Activated CD4-positive, alpha-beta T cell treated with anti-CD3 and anti-CD28 coated beads, Interleukin-2, Interleukin-6, amounts not matched to agents 100 ng/mL and 50 ng/mL, durations not matched to agents 16 hours and 8 hours (primary cell): Measurements from ENCODE around the gene PLEKHA8.

ENCODE experiments used
- DNase-seq: peaks from one replicate; pipeline ENCODE4 v3.0.0-alpha.2; 2020

PLEKHA8 gene

DNA sequence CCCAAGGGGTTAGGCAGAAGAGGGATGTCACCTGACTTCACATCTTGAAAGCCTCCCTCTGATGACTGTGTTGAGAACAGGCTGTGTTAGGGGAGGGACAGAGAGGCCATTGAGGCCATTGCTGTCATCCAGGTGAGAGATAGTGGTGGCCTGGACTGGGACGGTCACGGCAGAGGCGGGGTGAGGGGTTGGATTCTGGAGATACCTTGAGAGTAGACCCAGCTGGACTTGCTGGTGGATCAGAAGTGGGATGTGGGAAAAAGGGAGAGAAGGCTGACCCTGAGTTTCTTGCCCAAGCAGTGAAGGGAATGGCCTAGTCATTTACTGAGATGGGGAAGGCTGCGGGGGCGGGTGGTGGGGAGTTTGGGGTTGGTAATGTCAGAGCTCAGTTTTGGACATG is 120.2 kb downstream of the PLEKHA8 start:
- no peak for DNase-seq

DNA sequence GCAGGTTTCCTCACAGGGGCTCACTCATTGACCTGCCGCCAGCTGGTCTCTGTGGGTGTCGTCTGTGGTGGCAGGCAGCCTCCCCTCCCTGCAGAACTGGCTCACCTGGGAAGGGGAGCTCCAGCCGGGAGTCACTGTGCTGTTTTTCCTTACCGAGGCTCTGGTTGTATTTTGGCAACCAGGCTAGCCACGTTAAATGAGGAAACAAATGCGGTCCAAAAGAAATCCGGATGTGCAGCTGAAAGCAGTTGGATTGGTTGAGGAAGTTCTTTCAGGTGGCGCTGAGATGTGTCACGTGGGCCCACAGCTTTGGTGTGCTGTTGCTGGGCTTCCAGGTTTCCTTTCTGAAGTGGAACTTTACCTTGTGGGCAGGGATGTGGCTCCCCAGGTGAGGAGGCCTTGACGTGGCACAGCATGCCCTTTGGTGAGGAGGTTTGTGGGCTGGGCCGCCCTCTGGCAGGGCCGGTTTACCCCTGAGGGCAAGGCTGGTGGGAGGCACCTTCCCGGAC is 120.8 kb downstream of the PLEKHA8 start:
- no peak for DNase-seq

DNA sequence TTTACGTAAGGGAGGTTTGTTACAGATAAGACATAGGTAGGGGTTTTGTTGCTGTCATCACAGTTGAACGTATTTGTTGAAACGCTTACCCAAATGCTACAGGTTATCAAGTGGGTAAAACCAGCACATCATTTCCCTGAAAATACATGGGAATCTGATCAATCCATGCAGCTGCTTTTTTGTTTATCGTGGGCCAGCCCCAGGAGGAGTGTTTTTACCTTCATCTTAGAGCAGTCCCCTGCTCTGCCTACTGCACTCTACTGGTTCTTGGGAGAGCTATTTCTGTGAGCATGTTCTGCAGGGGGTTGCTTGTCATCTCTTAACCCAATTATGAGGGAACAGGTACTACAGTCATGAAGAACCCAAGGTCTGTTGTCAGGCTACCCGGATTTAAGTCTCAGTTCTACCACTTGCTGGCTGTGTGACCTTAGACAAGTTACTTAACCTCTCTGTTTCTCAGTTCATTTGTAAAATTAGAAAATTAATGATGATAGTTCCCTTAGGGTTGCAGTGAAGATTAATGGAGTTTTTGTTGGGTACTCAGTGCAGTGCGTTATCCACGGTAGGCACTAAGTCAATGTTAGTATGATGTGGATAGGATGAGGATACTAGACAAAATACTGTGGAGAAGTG is 121.5 kb downstream of the PLEKHA8 start:
- no peak for DNase-seq

DNA sequence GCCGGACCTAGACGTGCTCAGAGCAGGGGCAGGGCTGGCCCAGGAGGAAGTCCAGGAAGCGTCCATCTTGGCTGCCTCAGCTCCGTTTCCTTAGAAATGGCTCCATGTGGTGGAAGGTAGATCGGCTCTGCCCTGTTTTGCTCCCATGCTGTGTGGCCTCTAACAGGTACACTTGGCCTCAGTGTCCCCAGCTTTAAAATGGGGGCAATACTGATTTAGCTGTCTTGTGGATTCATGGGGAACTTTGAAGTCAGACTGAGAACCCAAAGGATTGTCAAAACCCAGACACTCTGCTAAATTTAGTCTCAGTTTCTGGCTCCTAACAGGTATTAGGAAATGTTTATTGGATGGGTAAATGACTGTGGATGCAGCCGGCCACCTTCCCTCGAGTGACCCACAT is 122.5 kb downstream of the PLEKHA8 start:
- DNase-seq: no peak

DNA sequence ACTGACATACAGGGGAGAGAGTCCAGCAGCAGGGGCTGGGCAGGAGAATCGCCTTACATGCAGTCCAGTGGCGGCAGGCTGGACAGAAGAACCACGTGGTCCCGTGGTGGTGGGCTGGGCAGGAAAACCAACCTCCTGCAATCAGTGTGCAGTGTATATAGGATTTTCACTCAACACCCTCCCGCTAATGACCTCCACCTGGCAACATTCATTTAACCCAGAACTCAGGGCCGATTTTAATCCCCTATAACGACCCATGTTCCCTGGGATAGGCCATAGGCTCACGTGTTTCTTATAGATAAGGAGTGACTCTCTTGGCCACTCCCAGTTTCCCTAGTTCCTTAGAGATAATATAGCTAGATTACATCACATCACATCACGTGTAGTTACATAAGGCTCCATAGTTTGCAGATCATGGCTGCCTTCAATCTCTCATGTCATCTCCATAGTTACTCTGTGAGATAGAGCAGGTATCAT is 125.9 kb downstream of the PLEKHA8 start:
- DNase-seq: no peak

DNA sequence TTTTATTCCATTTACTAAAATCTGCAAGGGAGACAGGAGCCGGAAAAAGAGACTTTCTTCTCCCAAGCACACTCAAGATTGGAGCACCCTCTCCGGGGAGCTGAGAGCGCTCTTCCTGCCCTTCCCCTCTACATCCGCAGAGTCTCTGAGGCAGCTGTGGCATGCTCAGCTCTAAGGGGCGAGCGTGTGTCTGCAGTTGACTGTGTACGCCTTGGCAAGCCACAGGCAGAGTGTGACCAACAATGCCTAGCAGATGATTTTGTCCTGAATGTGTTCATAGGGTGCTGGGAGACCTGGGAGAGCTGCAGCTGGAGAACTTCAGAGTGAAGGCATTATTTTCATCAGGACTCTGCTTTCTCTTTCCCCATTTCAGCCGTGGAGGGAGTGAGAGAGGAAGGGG is 127.3 kb downstream of the PLEKHA8 start:
- no peak for DNase-seq

DNA sequence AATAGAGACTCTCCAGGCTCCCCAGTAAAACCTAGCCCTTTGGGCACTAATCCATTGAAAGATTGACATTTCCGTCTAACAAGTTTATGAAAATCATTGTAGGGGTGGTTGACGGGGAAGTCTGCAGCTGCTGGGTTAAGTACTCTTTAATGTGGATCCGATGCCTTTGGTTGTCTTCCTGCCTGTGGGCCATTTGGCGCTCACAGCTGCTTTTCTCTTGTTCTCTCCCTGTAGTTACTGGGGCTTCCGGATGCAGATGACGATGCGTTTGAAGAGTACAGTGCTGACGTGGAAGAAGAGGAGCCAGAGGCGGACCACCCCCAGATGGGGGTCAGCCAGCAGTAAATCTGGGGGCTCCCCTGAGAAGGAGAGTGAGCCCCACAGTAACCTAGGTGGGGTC is 129.0 kb downstream of the PLEKHA8 start:
- no peak for DNase-seq

DNA sequence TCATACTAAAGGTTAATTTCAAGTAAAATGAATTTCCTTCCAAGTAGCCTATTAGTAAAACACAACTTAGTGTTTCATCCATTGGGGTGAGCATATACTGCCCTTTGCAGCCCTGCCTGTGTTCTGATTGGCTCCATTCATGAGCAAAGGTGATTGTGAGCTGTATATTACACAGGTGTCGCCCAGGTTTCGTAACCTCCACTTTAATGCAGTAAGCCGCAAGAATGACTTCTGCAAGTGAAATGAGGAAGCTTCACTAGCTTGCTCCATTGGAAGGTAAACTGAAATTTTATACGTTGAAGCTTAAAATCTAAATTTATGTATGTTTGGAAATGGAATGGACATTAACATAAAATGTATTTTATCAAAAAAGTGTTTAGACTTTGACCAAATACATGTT is 131.0 kb downstream of the PLEKHA8 start:
- no peak for DNase-seq

DNA sequence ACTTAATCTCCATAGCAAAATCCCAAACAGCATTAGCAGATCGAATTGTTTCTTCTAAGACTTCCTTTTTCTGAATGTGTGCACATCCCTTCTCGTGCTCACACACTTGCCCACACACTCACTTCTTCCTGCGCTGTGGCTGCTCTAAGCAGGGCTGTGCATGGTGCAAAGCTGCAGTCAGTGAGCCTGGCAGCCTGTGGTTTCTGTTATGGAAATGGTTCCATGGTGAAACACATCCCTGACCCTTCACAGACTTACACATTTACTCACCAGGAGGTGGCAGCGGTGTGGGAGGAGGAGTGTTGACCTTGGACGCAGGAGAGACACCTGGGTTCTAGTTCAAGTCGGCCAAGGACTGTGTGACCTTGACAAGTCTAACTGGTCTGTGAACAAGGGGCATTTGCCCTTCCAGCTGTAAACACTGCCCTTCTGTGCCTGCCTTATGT is 131.5 kb downstream of the PLEKHA8 start:
- peak; percentile 53 for DNase-seq

DNA sequence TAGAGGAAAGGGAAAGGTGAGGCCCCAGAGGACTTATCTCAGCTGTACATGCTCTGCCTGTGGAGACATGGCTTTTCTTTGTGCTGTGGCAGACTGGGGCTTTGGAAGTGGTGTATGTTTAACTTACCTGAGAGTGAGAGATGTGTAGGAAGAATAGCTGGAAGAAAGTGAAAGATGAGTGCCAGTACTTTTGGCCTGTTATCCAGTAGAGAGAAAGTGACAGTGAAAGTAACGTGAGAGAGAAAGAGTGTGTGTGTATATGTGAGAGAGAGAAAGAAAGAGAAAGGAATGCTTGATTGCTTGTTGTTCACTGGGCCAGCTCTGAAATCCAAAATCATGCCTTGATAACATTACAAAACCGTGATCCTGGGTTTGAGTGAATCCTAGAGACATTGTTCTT is 132.1 kb downstream of the PLEKHA8 start:
- no peak for DNase-seq

DNA sequence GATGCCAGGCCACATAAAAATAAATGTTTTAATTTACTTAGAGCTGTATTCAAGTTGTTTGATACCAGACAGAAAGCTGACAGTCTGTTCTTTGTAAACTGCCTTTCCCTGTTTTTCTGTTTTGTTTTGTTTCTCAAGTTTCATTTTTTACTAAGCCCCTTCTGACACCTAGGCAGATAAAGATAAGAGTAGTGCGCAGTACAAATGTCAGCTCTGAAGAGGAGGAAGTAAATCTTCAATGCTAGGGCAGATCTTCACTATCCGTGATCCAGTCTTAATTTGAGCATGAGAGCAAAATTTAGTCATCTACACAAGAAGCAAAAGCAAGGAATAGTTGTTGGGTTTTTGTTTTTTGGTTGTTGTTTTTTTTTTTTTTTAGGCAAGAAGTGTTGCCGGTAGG is 133.9 kb downstream of the PLEKHA8 start:
- no peak for DNase-seq

DNA sequence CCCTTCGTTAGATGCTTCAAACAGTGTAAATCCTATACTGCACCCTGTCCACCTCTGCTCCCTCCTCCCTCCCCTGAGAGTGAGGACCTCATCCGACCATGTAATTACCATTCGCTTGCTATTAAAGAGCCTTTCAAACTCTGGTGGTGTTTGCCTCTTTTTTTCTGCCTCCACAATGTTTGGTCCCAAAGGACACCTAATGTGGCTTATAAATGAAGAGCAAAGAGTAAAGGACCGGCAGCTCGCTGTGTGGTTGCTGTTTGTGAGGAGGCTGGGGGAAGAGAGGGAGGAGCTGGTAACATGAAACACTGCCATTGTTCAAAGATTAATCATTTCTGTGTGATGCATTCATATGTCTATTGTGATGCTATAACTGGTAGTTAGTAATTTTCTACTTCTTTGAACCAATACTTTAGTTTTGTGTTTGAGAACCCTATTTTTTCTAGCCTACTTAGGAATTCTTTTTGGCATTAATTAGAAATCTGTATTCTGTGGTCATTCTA is 134.5 kb downstream of the PLEKHA8 start:
- peak; percentile 32 for DNase-seq

DNA sequence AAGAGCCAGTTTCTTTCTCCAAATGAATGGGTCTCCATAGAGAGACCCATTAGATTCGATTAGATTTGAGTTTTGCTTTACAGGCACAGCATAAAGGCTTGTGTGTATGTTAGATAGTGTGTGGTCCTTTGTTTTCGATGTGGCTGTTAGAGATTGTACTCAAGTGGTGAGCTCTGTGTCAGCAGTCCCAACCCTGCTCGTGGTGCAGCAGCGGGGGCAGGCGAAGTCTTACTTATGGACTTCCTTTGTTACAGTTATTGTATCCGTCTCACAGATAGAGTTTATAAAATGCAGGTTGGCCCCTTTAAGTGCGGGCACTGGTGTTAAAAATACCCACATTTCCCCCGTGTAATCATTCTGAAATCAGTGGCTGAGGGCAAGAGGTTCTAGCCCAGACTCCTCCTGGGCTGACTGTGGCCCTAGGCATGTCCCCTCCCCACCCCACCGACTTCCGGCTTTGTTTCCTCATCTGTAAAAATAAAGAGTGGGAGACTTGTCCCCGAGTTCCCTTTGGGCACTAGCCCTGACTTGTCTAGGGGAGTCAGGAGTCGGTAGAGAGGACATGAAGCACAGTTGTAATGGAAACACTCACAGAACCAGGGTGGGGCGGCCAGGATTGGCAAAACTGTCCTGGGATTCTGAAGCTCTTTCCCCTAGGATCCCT is 135.2 kb downstream of the PLEKHA8 start:
- peak; percentile 51 for DNase-seq

DNA sequence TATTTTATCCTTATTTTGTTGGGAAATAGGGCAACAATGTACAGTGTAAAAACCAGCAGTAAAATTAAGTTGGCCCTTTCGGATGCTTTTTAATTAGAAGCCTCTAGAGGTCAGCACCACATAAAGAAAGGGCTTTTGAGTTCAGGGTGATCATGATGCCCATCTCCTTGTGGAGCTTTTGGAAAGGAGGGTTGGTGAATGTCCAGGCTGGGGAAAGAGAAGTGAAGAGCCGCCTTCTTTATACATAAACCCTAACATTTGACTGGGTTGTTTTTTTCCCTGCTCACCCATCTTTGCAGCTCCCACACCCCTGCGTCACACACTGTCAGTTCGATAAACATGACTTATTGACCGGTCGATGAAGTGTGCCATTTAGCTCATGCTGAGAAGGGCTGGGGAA is 136.4 kb downstream of the PLEKHA8 start:
- DNase-seq: peak; percentile 38

DNA sequence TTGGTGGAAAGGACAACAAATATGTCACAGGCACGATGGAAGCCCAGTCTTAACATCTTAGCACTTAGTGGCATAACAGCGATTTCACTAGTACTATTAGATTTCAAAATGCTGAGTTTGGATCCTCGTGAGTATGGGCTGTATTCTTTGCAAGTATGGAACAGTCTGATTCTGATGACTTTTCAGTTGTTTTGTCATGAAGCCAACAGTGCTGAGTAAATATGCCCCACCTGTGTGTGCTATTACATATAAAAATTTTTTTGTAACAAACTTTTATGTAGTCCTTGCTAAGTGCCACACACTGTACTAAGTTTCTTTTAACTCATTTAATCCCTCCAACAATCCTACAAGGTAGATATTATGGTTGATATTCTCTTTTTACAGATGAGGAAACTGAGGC is 137.4 kb downstream of the PLEKHA8 start:
- no peak for DNase-seq

DNA sequence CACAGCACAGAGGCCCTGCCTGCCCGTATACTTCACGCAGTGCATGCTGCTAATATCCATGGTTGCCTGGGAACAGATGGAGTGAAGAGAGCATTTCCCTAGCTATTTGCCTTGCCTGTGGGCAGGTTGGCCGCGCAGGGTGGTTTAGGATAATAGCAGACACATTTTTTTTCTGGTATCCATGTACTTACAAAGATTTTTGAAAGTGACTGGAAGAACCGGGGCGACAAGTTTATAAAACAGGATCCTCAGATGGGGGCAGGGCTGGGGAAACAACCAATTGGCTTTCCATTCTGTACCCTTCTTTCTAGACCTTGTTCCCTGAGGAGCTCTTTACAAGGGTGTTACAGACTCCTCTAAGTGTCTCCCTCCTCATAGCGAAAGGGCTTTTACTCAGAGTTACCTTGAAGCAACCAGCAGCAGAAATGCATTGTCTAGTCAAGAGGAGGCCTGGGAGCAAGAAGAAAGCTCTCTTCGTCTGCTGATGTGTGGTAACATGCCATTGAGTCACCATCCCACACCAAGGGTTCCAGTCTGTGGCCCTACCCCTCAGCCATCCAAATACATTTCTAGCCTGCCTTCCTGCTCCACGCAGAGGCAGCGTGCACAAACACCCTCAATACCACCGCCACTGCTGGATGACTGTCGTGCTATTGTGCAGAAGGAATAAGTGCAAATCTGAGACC is 138.1 kb downstream of the PLEKHA8 start:
- DNase-seq: no peak

DNA sequence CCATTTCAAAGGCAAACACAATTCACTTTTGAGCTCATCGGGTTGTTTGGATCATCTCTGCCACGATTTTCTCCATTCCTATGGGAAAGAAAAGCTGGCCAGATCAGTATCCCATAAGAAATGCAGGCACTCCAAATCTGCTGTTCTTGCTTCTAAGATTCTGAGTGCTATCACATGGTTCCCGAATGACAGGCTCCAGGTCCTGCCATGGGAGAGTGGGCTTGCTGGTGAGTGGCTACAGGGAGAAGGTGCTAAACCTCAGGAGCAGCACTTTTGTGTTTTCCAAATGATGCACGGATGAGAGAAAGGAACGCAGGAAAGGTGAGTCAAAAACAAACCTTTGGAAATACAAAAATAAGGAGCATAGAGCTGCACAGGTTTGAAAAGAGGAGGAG is 138.6 kb downstream of the PLEKHA8 start:
- no peak for DNase-seq

DNA sequence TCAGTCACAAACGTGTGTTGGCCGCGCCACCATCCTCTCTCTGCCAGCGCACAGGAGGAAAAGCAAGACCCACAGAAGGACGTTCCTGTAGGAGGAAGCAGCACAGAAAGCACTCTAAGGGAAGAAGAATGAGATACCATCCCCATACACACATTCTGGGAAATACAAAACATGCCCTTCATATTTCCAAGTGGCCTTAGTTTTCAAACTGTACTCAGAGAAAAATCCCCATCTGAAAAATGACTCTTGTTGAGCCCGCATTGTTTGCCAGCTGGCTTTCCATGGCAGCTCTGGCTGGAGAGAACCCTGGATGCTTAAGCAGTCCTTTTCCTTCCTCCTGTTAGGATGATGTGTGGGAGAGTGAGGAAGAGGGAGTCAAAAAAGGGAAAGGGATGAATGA is 139.7 kb downstream of the PLEKHA8 start:
- no peak for DNase-seq

DNA sequence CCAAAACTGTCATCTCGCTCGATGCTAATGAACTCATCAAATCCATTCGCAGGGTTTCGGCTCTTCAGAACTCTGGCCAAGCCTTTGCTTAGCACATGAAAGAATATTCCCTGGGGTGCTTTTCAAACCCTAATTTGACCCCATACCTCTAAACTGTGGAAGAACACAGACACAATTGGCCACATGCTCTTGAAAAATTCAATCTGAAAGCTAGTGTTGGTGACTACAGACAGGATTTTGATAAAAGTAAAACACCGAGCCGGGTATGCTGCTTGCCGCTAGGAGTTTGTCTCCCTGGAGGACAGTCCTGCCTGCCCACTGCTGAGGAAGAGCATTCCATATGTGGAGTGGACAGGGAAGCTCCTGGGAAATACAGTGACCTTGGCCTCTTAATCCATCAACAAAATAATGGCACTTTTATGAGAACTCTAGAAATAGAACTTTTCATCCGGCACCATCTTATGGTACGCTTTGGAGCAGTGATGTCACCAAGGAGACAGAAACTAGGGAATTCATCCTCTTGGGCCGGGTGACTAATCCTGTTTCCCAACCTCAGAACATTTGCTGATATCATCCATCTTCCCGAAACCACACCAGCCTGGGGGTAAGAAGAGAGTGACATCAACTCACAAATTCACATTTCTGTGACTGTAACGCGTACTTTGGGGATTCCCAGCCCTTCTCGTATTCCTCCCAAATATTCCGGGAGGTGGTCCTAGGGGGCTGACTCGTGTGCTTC is 140.8 kb downstream of the PLEKHA8 start:
- DNase-seq: no peak

DNA sequence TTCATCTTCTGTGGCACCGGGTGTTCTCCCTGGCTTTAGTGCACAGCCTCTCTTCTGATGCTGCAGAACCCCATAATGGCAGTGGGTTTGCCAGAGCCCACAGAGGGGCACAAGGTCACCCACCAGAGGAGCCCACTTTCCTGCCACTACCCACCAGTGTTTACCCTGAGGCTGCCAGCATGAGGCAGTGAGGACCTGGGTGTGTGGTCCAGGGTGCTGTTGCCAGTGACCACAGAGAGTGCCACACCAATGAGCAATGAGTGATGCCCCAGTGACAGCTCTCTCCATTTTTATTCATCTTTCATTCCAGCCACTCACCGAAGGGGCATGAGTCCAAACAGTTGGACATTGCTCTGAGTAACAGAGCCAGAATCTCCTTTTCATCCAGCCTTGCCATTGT is 141.4 kb downstream of the PLEKHA8 start:
- no peak for DNase-seq

DNA sequence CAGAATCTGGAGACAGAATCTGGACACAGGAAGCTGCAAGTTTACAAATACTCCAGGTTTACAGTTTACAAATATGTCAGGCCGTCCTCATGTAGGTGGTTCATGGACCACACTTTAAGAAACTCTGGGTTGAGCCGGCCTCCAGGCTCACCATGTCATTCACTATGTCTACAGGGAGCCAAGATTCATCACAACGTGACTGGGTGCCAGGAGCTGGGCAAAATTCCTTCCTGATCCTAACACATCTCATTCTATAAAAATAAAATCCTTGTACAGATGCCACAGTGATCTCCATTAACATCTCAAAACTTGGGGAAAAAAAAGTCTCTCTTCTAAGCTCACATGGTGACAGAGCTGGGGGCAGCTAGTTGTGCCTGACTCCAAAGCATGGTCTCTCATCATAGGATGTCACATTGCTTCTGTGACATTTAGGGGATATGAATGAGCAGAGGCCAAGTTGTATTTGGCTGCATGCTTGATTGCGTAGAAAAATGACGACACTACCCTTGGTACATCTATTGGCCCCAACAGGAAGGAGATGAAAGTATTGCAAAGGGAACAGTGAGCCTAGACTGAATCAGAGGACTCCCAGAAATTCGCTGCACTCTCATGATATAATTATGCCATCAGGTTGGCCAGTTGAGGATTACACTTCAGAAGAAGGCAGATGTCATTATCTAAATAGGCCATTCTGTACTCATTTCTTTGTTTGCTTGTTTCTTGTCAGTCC is 142.4 kb downstream of the PLEKHA8 start:
- no peak for DNase-seq

DNA sequence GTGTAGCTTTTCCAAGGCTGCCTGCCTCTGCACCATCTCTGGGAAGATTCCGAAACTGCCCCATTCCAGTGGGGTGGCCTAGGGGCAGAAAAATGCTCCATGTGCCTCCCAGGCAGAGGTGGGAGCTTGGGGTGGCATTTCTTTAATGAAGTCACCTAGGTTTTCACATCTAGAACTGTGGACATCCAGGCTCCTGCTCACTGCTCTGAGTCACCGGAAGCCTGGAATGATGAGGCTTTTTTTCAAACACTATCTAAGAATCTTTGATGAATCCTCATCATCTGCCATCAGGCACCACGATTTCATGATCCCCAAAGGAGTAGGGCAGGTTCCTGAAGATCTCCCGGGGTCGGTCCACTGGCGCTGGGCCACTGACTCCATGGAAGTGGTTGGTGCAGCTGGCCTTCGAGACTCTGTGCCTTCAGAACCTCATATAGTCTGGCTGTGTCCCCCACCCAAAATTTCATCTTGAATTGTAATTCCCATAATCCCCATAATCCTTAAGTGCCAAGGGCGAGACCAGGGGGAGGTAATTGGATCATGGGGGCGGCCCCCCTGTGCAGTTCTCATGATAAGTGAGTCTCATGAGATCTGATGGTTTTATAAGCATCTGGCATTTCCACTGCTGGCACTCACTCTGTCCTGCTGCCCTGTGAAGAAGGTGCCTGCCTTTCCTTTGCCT is 143.7 kb downstream of the PLEKHA8 start:
- DNase-seq: no peak
